Measurements from ENCODE around the gene TCFL5.

GRCh38 chr20:62819494-62820174, 42.0 kb downstream of the TCFL5 start:
- TF ChIP-seq CTCF (conservative IDR thresholded peaks at IDR 0.05) (no peak), EZH2 (IDR thresholded peaks at IDR 0.05; ENCODE audit: low read depth) (no peak)
